ENCODE results near the gene ALPK3.

ALPK3 gene

GRCh38 chr15:84816694-84817465, at the start of gene ALPK3:
Gene ALPK3, plus strand, starts transcription at chr15:84817356. Its CDS starts 97 bp downstream, at chr15:84817453.
- peak; percentile 73 for DNase-seq (ENCODE audit: low spot score)
- no peaks in the 10 kb centered on the region for H3K4me1 ChIP-seq (ENCODE audit: insufficient read depth, poor library complexity, severe bottlenecking)
- no peak for TF ChIP-seq CTCF (IDR thresholded peaks at IDR 0.05; ENCODE audit: poor library complexity, severe bottlenecking)
- no peaks in the 10 kb centered on the region for H3K9me3 ChIP-seq (ENCODE audit: severe bottlenecking)
- no peak within 1 kb of the TSS for H3K4me3 ChIP-seq (ENCODE audit: severe bottlenecking)
- ATAC-seq (ENCODE audit: low read depth), result no peak
- no peak within 1 kb of the TSS for H3K27ac ChIP-seq (ENCODE audit: poor library complexity, severe bottlenecking)
- no peaks in the 10 kb centered on the region for H3K27me3 ChIP-seq (ENCODE audit: insufficient read depth, poor library complexity, severe bottlenecking)
- H3K36me3 ChIP-seq (ENCODE audit: low read depth), result no peaks in the 10 kb centered on the region

- no peak for TF ChIP-seq CTCF (IDR thresholded peaks at IDR 0.05; ENCODE audit: poor library complexity, severe bottlenecking)
- peaks cover 59% of the 10 kb centered on the region for H3K36me3 ChIP-seq (ENCODE audit: low read depth)
- ATAC-seq (ENCODE audit: low read depth) (no peak), DNase-seq (ENCODE audit: low spot score) (no peak)
- H3K4me1 ChIP-seq (ENCODE audit: insufficient read depth, poor library complexity, severe bottlenecking), result no peaks in the 10 kb centered on the region
- no peaks in the 10 kb centered on the region for H3K9me3 ChIP-seq (ENCODE audit: severe bottlenecking)
- no peak overlapping the region for H3K27ac ChIP-seq (ENCODE audit: poor library complexity, severe bottlenecking)
- no peaks in the 10 kb centered on the region for H3K27me3 ChIP-seq (ENCODE audit: insufficient read depth, poor library complexity, severe bottlenecking)
- no peak overlapping the region for H3K4me3 ChIP-seq (ENCODE audit: severe bottlenecking)
These were observed 45.1 kb upstream of the ALPK3 start for GRCh38 chr15:84772031-84772430.

- no peaks in the 10 kb centered on the region for H3K9me3 ChIP-seq (ENCODE audit: severe bottlenecking)
- H3K36me3 ChIP-seq (ENCODE audit: low read depth), result peaks cover 55% of the 10 kb centered on the region
- DNase-seq (ENCODE audit: low spot score) (no peak), ATAC-seq (ENCODE audit: low read depth) (no peak)
- H3K4me3 ChIP-seq (ENCODE audit: severe bottlenecking), result no peak overlapping the region
- no peak overlapping the region for H3K27ac ChIP-seq (ENCODE audit: poor library complexity, severe bottlenecking)
- TF ChIP-seq CTCF (IDR thresholded peaks at IDR 0.05; ENCODE audit: poor library complexity, severe bottlenecking), result no peak
- H3K4me1 ChIP-seq (ENCODE audit: insufficient read depth, poor library complexity, severe bottlenecking), result no peaks in the 10 kb centered on the region
- H3K27me3 ChIP-seq (ENCODE audit: insufficient read depth, poor library complexity, severe bottlenecking), result no peaks in the 10 kb centered on the region
These were observed 44.7 kb upstream of the ALPK3 start for GRCh38 chr15:84772467-84772866.

GRCh38 chr15:84773716-84774115, 43.4 kb upstream of the ALPK3 start:
- Histone ChIP-seq H3K4me1 (ENCODE audit: insufficient read depth, poor library complexity, severe bottlenecking) (no peaks in the 10 kb centered on the region), H3K36me3 (ENCODE audit: low read depth) (peaks cover 45% of the 10 kb centered on the region), H3K27ac (ENCODE audit: poor library complexity, severe bottlenecking) (no peak overlapping the region), H3K9me3 (ENCODE audit: severe bottlenecking) (no peaks in the 10 kb centered on the region), H3K4me3 (ENCODE audit: severe bottlenecking) (no peak overlapping the region), H3K27me3 (ENCODE audit: insufficient read depth, poor library complexity, severe bottlenecking) (no peaks in the 10 kb centered on the region)
- no peak for ATAC-seq (ENCODE audit: low read depth)
- DNase-seq (ENCODE audit: low spot score), result no peak
- TF ChIP-seq CTCF (IDR thresholded peaks at IDR 0.05; ENCODE audit: poor library complexity, severe bottlenecking), result no peak

GRCh38 chr15:84775867-84776449, 41.2 kb upstream of the ALPK3 start:
- H3K4me3 ChIP-seq (ENCODE audit: severe bottlenecking), result no peak overlapping the region
- no peak for DNase-seq (ENCODE audit: low spot score)
- TF ChIP-seq CTCF (IDR thresholded peaks at IDR 0.05; ENCODE audit: poor library complexity, severe bottlenecking), result no peak
- no peaks in the 10 kb centered on the region for H3K4me1 ChIP-seq (ENCODE audit: insufficient read depth, poor library complexity, severe bottlenecking)
- peaks cover 51% of the 10 kb centered on the region for H3K36me3 ChIP-seq (ENCODE audit: low read depth)
- no peaks in the 10 kb centered on the region for H3K9me3 ChIP-seq (ENCODE audit: severe bottlenecking)
- ATAC-seq (ENCODE audit: low read depth), result no peak
- no peak overlapping the region for H3K27ac ChIP-seq (ENCODE audit: poor library complexity, severe bottlenecking)
- H3K27me3 ChIP-seq (ENCODE audit: insufficient read depth, poor library complexity, severe bottlenecking), result no peaks in the 10 kb centered on the region
